RPMI7951 (cell line): ENCODE results near the gene THSD7B. TPM values are rescaled to one million over a fixed set of nuclear protein-coding genes. Genes with fewer than 3 reads are reported as not detected.

Experiments used
- DNase-seq: peaks from one replicate; pipeline ENCODE4 v3.0.0-alpha.2; 2012; ENCODE audit warnings: low read depth
- total RNA-seq: library from RNA; depleted of rRNA; stranded (reverse); fragments of >200 nt; shearing (Covaris generic); gene quantifications from 2 replicates; pipeline ENCODE4 v1.2.3, GENCODE V29; 2014

Gene THSD7B
- total RNA-seq, 1 experiment from 2014 or later: 2.8 TPM

- DNase-seq: no peak
These were observed 36.3 kb downstream of the THSD7B start for GRCh38 chr2:136801661-136802060.

- no peak for DNase-seq
These were observed 44.7 kb downstream of the THSD7B start for GRCh38 chr2:136809998-136810397.

GRCh38 chr2:136818839-136819238 lies 53.5 kb downstream of the THSD7B start:
- DNase-seq: no peak

- no peak for DNase-seq
These were observed 57.9 kb downstream of the THSD7B start for GRCh38 chr2:136823291-136823690.

- DNase-seq: no peak
These were observed 62.8 kb downstream of the THSD7B start for GRCh38 chr2:136828162-136828561.

GRCh38 chr2:136828774-136829173 lies 63.4 kb downstream of the THSD7B start:
- no peak for DNase-seq

GRCh38 chr2:136844546-136844945 lies 79.2 kb downstream of the THSD7B start:
- DNase-seq: no peak

GRCh38 chr2:136858656-136859055 lies 93.3 kb downstream of the THSD7B start:
- DNase-seq: no peak

- DNase-seq: no peak
These were observed 95.2 kb downstream of the THSD7B start for GRCh38 chr2:136860443-136860958.

GRCh38 chr2:136863468-136863867 lies 98.1 kb downstream of the THSD7B start:
- no peak for DNase-seq

GRCh38 chr2:136863874-136864273 lies 98.5 kb downstream of the THSD7B start:
- no peak for DNase-seq

- no peak for DNase-seq
These were observed 106.1 kb downstream of the THSD7B start for GRCh38 chr2:136871424-136871823.

- peak; percentile 24 for DNase-seq
These were observed 108.9 kb downstream of the THSD7B start for GRCh38 chr2:136874258-136874657.

GRCh38 chr2:136891100-136891499 lies 125.8 kb downstream of the THSD7B start:
- no peak for DNase-seq

- DNase-seq: no peak
These were observed 128.8 kb downstream of the THSD7B start for GRCh38 chr2:136894007-136894634.

- no peak for DNase-seq
These were observed 136.4 kb downstream of the THSD7B start for GRCh38 chr2:136901732-136902131.

- DNase-seq: no peak
These were observed 140.4 kb downstream of the THSD7B start for GRCh38 chr2:136905779-136906178.

- no peak for DNase-seq
These were observed 144.4 kb downstream of the THSD7B start for GRCh38 chr2:136909777-136910176.

GRCh38 chr2:136916131-136916530 lies 150.8 kb downstream of the THSD7B start:
- peak; percentile 5 for DNase-seq

- DNase-seq: peak; percentile 32
These were observed 152.1 kb downstream of the THSD7B start for GRCh38 chr2:136917411-136917881.

- no peak for DNase-seq
These were observed 154.3 kb downstream of the THSD7B start for GRCh38 chr2:136919682-136920081.

- peak; percentile 28 for DNase-seq
These were observed 155.4 kb downstream of the THSD7B start for GRCh38 chr2:136920652-136921333.

- DNase-seq: no peak
These were observed 161.8 kb downstream of the THSD7B start for GRCh38 chr2:136927156-136927555.
